HK-2 (cell line): Measurements from ENCODE around the gene RIPK1.

Experiments
- DNase-seq: peaks from one replicate; pipeline ENCODE4 v3.0.0-alpha.2; 2018; ENCODE audit not compliant: unreplicated experiment

Gene RIPK1

DNA sequence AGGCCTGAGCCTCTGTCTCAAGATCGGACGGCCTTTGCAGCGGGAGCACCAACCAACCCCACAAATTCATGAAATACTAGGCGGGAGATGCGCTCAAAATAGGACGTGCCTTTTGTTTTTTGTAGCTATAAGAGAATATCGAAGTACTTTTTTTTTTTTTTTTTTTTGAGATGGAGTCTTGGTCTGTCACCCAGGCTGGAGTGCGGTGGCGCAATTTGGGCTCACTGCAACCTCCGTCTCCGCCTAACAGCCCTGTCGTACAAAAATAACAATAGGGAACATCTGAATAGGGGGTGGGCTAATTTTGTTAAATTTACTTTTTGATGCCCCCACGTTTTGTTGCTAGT, 94.9 kb downstream of the RIPK1 start:
- DNase-seq: no peak

GRCh38 chr6:3164388-3164787, 96.1 kb downstream of the RIPK1 start:
- DNase-seq: no peak
